Activated CD8-positive, alpha-beta memory T cell treated with anti-CD3 and anti-CD28 coated beads for 1 hour (primary cell): ENCODE data around the gene SLCO4A1.
"Not testable (repeated sequence)": the region's sequence is repeated elsewhere in the genome, so short reads cannot be mapped to it uniquely, and the experiment has no call there.

Experiments
- DNase-seq, 2 donors: peaks; one replicate each; pipeline ENCODE4 v3.0.0-alpha.2; 2020; ENCODE audit warnings: low read depth in 1 of 2; ENCODE audit errors: extremely low read depth in 1 of 2

The SLCO4A1 gene

DNA sequence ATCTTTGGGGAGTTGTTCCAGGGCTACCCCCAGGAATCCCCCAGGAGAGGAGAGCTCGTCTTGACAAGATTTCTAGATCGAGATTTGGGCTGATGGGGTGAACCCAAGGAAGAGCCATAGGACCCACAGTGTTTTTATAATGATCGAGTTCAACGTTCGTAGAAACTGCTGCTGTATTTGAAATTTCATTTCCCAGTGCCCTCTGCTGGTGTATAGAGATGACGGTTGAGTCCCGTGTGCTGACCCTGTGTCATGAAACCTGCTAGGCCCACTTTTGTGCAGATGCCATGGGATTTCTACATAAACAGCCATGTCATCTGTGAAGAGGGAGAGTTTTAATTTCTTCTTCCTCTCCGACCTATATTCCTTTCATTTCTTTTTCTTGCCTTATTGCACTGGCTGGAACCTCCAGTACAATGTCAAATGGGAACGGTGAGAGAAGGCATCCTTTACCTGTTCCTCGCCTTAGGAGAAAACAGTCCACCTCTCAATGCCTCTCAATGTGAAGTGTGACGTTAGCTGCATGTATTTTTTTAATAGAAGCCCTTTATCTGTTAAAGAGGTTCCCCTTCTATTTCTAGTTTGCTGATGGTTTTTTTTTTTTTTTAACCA is 37.8 kb downstream of the SLCO4A1 start:
- DNase-seq, result no peak

- no peak for DNase-seq
Observed at GRCh38 chr20:62682912-62683517, 40.7 kb downstream of the SLCO4A1 start.

DNA sequence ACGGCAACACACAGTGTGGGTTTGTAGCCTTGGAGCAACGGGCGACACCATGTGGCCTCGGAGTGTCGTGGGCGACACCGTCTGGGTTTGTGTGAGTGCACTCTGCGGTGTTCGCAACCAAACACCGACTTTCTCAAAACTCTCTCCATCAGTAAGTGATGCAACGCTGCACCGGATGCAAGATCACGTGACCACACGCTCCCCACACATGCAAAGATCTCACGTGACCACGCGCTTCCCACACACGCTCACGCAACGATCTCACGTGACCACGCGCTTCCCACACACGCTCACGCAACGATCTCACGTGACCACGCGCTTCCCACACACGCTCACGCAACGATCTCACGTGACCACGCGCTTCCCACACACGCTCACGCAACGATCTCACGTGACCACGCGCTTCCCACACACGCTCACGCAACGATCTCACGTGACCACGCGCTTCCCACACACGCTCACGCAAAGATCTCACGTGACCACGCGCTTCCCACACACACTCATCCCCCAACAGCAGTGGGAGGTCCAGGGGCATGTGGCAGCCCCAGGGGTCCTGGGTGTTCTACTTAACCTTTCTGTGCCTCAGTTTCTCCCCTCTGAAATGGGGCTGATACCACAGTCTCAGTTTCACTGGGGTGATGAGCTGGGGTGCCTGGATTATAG is 41.5 kb downstream of the SLCO4A1 start:
- DNase-seq, result not testable (repeated sequence)

- no peak for DNase-seq
Observed at GRCh38 chr20:62684981-62685380, 42.7 kb downstream of the SLCO4A1 start.

DNA sequence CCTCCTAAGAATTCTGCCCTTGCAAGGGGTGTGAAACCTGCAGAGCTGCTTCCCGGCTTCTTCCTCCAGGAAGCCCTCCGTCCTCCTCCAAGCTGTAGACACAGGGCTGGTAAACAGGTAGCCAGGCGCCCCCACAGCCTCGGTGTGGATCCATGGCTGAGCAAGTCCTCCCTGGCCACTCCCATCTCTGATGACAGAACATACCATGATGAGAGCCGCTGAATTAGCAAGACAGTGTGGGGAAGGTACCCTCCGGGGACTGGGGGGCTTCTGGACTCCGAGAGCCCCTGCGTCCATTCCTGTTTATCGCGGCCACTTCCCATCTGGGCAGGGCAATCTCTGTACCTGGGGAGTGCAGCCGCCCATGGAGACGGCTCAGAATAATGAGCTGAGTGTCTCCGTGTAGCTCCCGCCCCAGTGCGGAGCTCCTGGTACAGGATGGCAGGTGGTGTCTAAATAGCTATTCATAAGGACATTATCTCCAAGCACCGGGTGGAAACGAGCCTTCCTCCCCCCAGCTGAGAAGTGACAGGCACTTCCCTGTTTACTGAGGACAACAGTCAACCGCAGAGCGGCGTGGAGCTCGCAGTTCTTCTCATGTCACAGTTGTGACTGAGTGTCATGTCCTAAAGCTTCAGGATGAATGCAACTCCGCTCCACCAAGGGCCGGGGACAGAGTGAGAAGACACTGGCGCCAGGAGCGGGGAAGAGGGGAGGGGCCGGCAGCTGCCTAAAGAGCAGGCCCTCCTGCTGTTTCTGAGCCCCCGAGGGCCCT is 43.7 kb downstream of the SLCO4A1 start:
- no peak for DNase-seq

- no peak for DNase-seq
Observed at GRCh38 chr20:62686869-62687830, 44.8 kb downstream of the SLCO4A1 start.

DNA sequence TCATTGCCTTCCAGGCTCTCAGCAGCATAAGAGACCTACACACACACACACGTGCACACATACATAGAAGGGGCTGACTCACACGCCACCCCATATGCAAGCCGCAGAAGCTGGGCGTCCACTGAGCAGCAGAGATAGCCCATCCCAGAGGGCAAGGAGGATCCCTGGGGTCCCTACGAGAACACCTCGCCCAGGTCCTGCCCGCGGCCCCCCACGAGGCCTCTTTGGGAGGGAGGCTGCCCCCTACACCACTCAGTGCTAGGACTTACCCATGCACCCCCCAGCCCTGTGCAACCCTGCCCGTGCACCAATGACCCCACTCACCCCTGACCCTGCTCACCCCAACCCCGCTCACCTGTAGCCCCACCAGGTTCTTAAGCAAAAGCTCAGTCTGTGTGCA is 45.8 kb downstream of the SLCO4A1 start:
- no peak for DNase-seq

DNA sequence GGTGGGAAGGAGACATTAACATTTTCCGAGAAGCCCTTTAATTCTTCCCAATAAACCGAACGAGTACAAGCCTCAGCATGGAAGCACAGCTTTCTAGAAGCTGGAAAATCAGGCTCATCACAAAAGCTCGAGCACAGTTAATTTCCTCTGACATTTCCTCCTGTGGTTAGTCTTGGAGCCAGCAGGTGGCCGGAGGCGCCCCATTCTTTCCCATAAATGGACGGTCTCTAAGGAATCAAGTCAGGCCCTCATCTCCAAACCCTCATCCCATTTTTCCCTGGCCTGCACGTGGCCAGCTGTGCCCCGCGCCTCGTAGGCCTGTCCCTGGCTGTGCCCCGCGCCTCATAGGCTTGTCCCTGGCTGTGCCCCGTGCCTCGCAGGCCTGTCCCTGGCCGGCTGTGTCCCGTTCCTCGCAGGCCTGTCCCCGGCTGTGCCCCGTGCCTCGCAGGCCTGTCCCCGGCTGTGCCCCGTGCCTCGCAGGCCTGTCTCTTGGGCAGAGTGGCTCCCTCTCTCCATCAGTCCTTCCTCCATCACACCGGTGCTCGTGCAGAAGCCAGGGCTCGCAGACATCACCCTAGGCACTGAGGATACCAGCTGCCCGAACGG is 46.7 kb downstream of the SLCO4A1 start:
- no peak for DNase-seq

DNA sequence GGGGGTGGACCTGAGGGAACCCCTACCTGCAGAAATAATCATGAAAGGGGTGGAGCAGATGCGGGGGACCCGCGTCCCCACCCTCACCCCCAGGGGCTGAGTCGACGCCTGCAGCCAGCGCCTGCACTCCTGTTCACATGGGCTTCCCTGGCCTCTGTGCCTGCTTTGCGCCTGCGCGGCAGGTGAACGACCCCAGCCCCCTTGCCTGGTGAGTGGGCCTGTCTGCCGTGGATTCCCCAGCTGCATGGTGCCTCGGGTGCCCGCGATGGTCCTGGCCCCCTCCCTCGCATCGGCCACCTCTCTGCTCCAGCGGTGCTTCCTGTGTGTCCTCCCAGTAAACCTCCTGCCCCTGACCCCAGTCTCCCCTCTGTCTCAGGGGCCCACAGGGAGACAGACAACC is 47.6 kb downstream of the SLCO4A1 start:
- DNase-seq, result no peak

GRCh38 chr20:62690261-62690820 is 48.0 kb downstream of the SLCO4A1 start:
- DNase-seq, result no peak

DNA sequence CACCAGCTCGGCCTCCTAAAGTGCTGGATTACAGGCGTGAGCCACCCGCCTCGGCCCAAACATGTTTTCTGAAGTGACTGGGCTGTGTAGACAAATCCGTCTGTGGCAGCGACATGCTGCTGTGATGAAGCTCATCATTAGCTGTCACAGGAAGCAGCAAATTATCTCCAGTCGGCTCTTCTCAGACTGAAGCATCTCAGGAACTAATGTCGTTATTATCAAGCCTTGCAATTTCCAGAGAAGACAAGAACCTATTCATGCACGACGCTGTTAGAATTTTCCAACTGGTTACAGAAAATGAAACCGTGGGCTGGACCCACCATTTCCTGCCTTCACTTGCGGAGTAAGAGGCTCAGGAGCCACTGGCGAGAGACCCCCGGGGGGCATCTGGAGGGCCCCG is 49.2 kb downstream of the SLCO4A1 start:
- DNase-seq, result no peak

DNA sequence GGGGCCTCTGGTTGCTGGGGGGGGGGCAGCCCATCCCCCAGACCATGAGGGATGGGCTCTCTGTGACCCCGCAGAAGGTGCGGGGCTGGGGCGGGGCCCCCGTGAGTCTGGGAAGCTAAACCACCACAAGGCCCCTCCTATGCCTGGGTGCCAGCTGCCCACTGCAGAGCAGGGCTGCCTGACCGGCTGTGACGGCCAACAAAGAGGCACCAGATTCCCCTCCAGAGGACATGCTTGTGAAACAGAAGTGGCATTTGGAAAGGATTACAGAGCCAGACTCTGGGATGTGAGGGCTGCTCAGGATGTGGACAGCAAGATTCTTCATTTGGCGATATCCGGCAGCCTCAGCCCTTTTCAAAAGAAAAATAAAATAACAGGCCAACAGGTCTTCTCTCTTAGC is 49.9 kb downstream of the SLCO4A1 start:
- DNase-seq, result no peak

DNA sequence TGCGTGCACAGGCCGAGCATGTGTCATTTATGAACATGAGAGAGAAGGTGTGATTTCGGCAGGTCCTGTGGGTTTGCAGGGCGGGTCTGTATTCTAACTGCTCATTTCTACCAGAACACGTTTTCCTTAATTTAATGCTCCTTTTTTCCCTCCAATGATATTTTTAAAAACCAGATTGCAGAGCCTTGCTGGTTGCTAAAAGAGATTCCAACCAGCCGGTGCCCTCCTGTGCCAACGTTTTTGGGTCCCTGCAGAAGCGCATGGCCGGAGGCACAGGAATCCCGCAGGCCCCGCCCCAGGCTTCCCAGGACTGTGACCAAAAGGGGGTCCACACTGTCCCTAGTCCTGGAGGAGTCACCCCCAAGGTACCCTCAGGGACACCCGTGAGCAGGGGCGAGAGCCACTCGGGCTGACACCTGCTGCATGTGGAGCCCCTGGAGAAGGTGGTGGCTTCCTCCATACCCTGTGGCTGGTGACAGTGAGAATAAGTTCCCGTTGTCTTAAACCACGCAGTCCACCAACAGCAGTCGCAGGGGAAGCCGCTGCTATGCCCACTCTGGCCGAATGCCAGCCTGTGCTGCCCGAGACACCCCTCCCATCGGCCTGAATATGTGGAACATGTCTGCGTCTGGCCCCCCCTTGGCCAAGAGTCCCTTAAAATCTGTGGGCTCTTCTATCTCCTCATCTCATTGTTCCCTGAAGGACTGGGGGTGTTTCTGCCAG is 50.7 kb downstream of the SLCO4A1 start:
- no peak for DNase-seq

DNA sequence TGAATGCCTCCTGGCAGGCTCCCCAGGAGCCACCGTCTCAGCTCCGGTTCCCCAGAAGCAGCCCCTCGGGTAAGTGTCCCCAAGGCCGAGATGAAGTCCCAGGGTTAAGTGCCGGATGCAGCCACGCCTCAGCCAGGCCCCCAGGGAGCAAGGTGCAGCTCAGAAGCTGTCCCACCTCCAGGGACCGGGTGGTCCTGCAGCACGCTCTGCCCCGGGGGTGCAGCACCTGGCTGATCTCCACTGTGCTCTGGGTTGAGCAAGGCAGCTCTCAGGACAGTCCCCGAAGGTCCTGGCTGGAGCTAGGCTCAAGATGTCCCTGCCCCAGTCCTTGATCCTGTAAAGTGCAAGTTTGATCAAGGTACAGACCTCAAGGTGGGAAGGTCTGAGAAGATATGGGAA is 51.2 kb downstream of the SLCO4A1 start:
- DNase-seq, result no peak

DNA sequence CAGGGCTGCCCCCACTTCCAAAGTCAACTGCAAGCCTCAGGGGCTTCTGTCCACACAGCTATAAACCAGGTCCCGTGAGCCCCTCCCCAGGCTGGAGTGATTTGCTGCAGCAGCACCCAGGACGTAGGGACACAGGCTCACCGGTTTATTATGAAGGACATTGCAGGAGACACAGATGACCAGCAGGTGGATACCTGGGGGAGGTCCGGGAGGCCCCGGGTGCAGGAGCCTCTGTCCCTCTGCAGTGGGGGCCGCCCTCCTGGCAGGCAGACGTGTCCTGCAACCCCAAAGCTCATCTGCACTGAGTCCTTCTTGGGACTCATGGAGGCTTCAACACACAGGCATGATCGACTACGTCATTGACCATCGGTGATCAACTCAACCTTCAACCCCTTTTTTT is 51.8 kb downstream of the SLCO4A1 start:
- no peak for DNase-seq

DNA sequence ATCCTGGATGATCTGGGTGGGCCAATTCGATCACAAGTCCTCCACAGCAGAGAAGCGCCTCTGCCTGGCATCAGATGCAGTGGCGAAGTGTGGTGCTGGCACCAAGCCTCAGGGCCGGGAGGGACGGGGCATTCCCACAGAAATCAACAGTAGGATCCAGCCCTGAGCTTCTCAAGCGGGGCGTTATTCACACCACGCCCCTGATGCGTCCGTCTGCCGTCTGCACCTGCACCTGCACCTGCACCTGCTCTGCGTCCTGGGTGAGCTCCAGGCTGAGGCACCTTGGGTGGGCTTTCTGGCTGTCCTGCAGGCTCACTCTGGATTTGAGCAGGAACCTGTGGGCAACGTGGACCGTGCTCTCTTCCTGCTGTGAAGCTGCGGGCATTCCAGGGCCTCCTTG is 52.6 kb downstream of the SLCO4A1 start:
- DNase-seq, result no peak

GRCh38 chr20:62695448-62696414 is 53.4 kb downstream of the SLCO4A1 start:
- DNase-seq, result no peak

GRCh38 chr20:62696434-62696957 is 54.2 kb downstream of the SLCO4A1 start:
- DNase-seq, result no peak
